Heart right ventricle (tissue), 16 donors: ENCODE measurements around the gene SLC20A1. TPM values are rescaled to one million over a fixed set of nuclear protein-coding genes. Genes with fewer than 3 reads are reported as not detected.

Experiments used
- ATAC-seq, 8 donors: fragments of 200-7000 bp; cut with Tn5 transposase; one replicate each; pipeline ENCODE4 v1.9.1; 2020; ENCODE audit warnings: mild to moderate bottlenecking in 8 of 8, moderate library complexity in 8 of 8, moderate number of reproducible peaks in 1 of 8
- DNase-seq, 2 donors: peaks; one replicate each; pipeline ENCODE4 v3.0.0-alpha.2; 2020
- H3K27ac ChIP-seq, 10 donors: fragments of 200-600 bp; sonication (generic) in 2 of 10; one replicate each; pipeline versions ENCODE4 v1.5.0 to v1.8.0; 2020 to 2022; ENCODE audit warnings: mild to moderate bottlenecking in 3 of 10
- H3K27me3 ChIP-seq, 7 donors: fragments of 200-600 bp; one replicate each; pipeline ENCODE4 v1.8.0; 2021 to 2022; ENCODE audit warnings: mild to moderate bottlenecking in 2 of 7
- H3K36me3 ChIP-seq, 9 donors: fragments of 200-600 bp; sonication (generic) in 1 of 9; one replicate each; pipeline versions ENCODE4 v1.5.0 to v1.8.0; 2020 to 2022; ENCODE audit warnings: mild to moderate bottlenecking in 2 of 9
- H3K4me1 ChIP-seq, 9 donors: fragments of 200-600 bp; sonication (generic) in 1 of 9; one replicate each; pipeline versions ENCODE4 v1.5.0 to v1.8.0; 2020 to 2022; ENCODE audit warnings: mild to moderate bottlenecking in 4 of 9
- H3K4me3 ChIP-seq, 10 donors: fragments of 200-600 bp; sonication (generic) in 2 of 10; one replicate each; pipeline versions ENCODE4 v1.5.0 to v1.8.0; 2020 to 2022; ENCODE audit warnings: mild to moderate bottlenecking in 7 of 10, moderate library complexity in 2 of 10
- H3K9me3 ChIP-seq, 11 donors: fragments of 200-600 bp in 10 of 11; sonication (generic) in 2 of 11; one replicate each; pipeline versions ENCODE4 v1.5.0 to v1.8.0; 2013 to 2022; ENCODE audit warnings: mild to moderate bottlenecking in 2 of 11, control low read depth in 1 of 11, moderate library complexity in 1 of 11
- WGBS, 2 donors: extraction: QIAGEN DNeasy Blood & Tissue Kit; methylation state at CpG; one replicate each; pipeline ENCODE4 v1.1.7; 2013; ENCODE audit warnings: inconsistent platforms in 1 of 2; 5-methylcytosine and 5-hydroxymethylcytosine counted together
- intact Hi-C, 10 donors: fragments of 100-400 bp; cut with DNase I; formaldehyde crosslinking; loops; one replicate each; pipeline versions ENCODE4 v1.11.1 to v1.14.2; 2022
- polyA plus RNA-seq, 2 donors: library from polyadenylated mRNA; stranded (reverse); fragments of 200-250 nt; gene quantifications; one replicate each; pipeline ENCODE4 v1.2.3, GENCODE V29; 2013
- total RNA-seq, 10 donors: library from RNA; stranded (reverse); fragmentation: NEBNext Ultra II Directional in 3 of 10; extraction: Animal tissue kit (Norgen Biotek cat#: 25700) in 3 of 10; gene quantifications; one replicate each; pipeline versions ENCODE4 v1.2.1 to v1.2.4, GENCODE V29; 2021 to 2023
- TF ChIP-seq, protein P1 (sequence below), 9 donors: fragments of 200-600 bp; sonication (generic) in 2 of 9; IDR thresholded peaks; one replicate each; pipeline versions ENCODE4 v1.5.0 to v1.8.0; 2021 to 2022; ENCODE audit warnings: antibody characterized with exemption in 9 of 9, mild to moderate bottlenecking in 5 of 9, moderate library complexity in 1 of 9
- donor health status: Arrhythmogenic right ventricular cardiomyopathy.
- donor health status: ischemic (EF 13 %, LVEDD 7.1; RV severe dilation, severe dysfunction).
- donor health status: healthy with polysubstance abuse.
- donor health status: DM: no; HTN: yes; CAD: no.
- donor health status: DM: no; HTN: no; CAD: no.
- donor health status: ischemic (EF 25% LVEDD 6.9; RV normal size, moderate dysfunction).
- donor health status: ischemic (EF 25% LVEDD 5.7; RV mildly dilated, moderate dysfunction).
- donor health status: healthy.
- donor health status: DM: yes; HTN: yes; CAD: no.
- donor health status: Ischemic cardiomyopathy.
- donor health status: ischemic (EF 35%, LVEDD 5.7; RV mildly dilated, moderate dysfunction).
- donor health status: nonischemic (EF 11% LVEDD 7.7; RV severe dilation, severe dysfunction).
- donor health status: DM: yes; HTN: yes; CAD: no.
- donor health status: PGD.
- donor health status: ischemic (EF 29% LVEDD 5.4; RV normal size, mild dysfunction).
- donor health status: nonischemic (EF 23%, LVEDD 6.1; RV moderate dilation, normal function).

The SLC20A1 gene
- total and polyA plus RNA-seq, 12 donors, result 9.9 to 21.3 (median 13.2) TPM

GRCh38 chr2:112626604-112627059 lies 19.1 kb upstream of the SLC20A1 start:
- whole genome bisulfite sequencing, 2 donors, result 13 to 14% methylated on average over 7 of the region's 7 CpGs
- peak overlapping the region; percentile 32 to 88 (median 76) for H3K27ac ChIP-seq
- ATAC-seq (peak; percentile 67 to 86 (median 78)), DNase-seq (peak; percentile 54 to 58)
- peaks cover 0 to 8% (median 0%) of the 10 kb centered on the region in 7 donors for H3K27me3 ChIP-seq
- no peaks in the 10 kb centered on the region for H3K9me3 ChIP-seq
- no peaks in the 10 kb centered on the region for H3K36me3 ChIP-seq
- TF ChIP-seq, protein P1, sequence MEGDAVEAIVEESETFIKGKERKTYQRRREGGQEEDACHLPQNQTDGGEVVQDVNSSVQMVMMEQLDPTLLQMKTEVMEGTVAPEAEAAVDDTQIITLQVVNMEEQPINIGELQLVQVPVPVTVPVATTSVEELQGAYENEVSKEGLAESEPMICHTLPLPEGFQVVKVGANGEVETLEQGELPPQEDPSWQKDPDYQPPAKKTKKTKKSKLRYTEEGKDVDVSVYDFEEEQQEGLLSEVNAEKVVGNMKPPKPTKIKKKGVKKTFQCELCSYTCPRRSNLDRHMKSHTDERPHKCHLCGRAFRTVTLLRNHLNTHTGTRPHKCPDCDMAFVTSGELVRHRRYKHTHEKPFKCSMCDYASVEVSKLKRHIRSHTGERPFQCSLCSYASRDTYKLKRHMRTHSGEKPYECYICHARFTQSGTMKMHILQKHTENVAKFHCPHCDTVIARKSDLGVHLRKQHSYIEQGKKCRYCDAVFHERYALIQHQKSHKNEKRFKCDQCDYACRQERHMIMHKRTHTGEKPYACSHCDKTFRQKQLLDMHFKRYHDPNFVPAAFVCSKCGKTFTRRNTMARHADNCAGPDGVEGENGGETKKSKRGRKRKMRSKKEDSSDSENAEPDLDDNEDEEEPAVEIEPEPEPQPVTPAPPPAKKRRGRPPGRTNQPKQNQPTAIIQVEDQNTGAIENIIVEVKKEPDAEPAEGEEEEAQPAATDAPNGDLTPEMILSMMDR (IDR thresholded peaks at IDR 0.05), result peak; percentile 70 to 92 (median 85)
- intact Hi-C loops, result loop anchor here in 9 of 10 donors (2.0 to 10.0 kb wide), 9 partner anchors 18 to 101 kb away; partner anchors contain the start of genes NT5DC4 (in 1 of the 9) and SLC20A1 (in 1 of the 9)
- peaks cover 0 to 86% (median 17%) of the 10 kb centered on the region in 9 donors for H3K4me1 ChIP-seq
- H3K4me3 ChIP-seq, result peak overlapping the region in 4 of 10 donors; percentile 2 to 33 (median 24)

GRCh38 chr2:112627060-112628040 lies 18.4 kb upstream of the SLC20A1 start:
- Histone ChIP-seq H3K36me3 (no peaks in the 10 kb centered on the region), H3K4me1 (peaks cover 0 to 89% (median 17%) of the 10 kb centered on the region in 9 donors), H3K27ac (peak overlapping the region; percentile 42 to 88 (median 76)), H3K27me3 (peaks cover 0 to 8% (median 0%) of the 10 kb centered on the region in 7 donors), H3K4me3 (peak overlapping the region in 4 of 10 donors; percentile 2 to 33 (median 24)), H3K9me3 (no peaks in the 10 kb centered on the region)
- TF ChIP-seq, protein P1 (IDR thresholded peaks at IDR 0.05), result no peak
- 40 to 56% methylated on average over 10 of the region's 10 CpGs for WGBS, 2 donors
- peak; percentile 92 to 95 (median 93) for ATAC-seq
- intact Hi-C loops, result loop anchor here in 9 of 10 donors (2.0 to 10.0 kb wide), 9 partner anchors 17 to 100 kb away; partner anchors contain the start of genes NT5DC4 (in 1 of the 9) and SLC20A1 (in 1 of the 9)
- DNase-seq, result peak; percentile 25 to 72

GRCh38 chr2:112629224-112629623 lies 16.5 kb upstream of the SLC20A1 start:
- H3K4me3 ChIP-seq, result no peak overlapping the region
- no peaks in the 10 kb centered on the region for H3K9me3 ChIP-seq
- H3K4me1 ChIP-seq, result peaks cover 0 to 83% (median 17%) of the 10 kb centered on the region in 9 donors
- H3K36me3 ChIP-seq, result no peaks in the 10 kb centered on the region
- H3K27ac ChIP-seq, result peak overlapping the region in 3 of 10 donors; percentile 1 to 82 (median 11)
- peaks cover 0 to 8% (median 0%) of the 10 kb centered on the region in 7 donors for H3K27me3 ChIP-seq
- intact Hi-C loops, result loop anchor here in 6 of 10 donors (5.0 to 10.0 kb wide), 5 partner anchors 56 to 98 kb away; partner anchors contain the start of gene NT5DC4 (in 1 of the 6)
- WGBS, 2 donors, result 95 to 99% methylated on average over 6 of the region's 6 CpGs
- TF ChIP-seq, protein P1 (IDR thresholded peaks at IDR 0.05), result no peak
- DNase-seq, result no peak
- ATAC-seq, result no peak

GRCh38 chr2:112629823-112630222 lies 15.9 kb upstream of the SLC20A1 start:
- DNase-seq (no peak), ATAC-seq (no peak)
- intact Hi-C loops, result loop anchor here in 6 of 10 donors (5.0 to 10.0 kb wide), 5 partner anchors 55 to 97 kb away; partner anchors contain the start of gene NT5DC4 (in 1 of the 6)
- Histone ChIP-seq H3K27ac (peak overlapping the region in 4 of 10 donors; percentile 11 to 82 (median 38)), H3K4me1 (peaks cover 0 to 81% (median 17%) of the 10 kb centered on the region in 9 donors), H3K4me3 (no peak overlapping the region), H3K27me3 (peaks cover 0 to 8% (median 0%) of the 10 kb centered on the region in 7 donors), H3K36me3 (no peaks in the 10 kb centered on the region), H3K9me3 (no peaks in the 10 kb centered on the region)
- 77 to 86% methylated on average over 8 of the region's 8 CpGs for WGBS, 2 donors
- TF ChIP-seq, protein P1 (IDR thresholded peaks at IDR 0.05), result no peak
